Thoracic aorta (tissue), 2 donors: ENCODE measurements around the gene PPP2R5A. TPM values are rescaled to one million over a fixed set of nuclear protein-coding genes. Genes with fewer than 3 reads are reported as not detected.

Experiments used
- ATAC-seq: fragments of 150-250 bp; one replicate; pipeline ENCODE4 v1.8.0; 2017; ENCODE audit warnings: low read depth; ENCODE audit not compliant: insufficient number of reproducible peaks, low FRiP score
- DNase-seq: peaks from one replicate; pipeline ENCODE4 v3.0.0-alpha.2; 2020; ENCODE audit warnings: low spot score
- H3K27ac ChIP-seq, 2 donors: fragments of 200-600 bp; sonication (generic); 1 replicate in 1 of 2; 2 replicates in 1 of 2; pipeline ENCODE4 v1.5.1; 2016; ENCODE audit warnings: mild to moderate bottlenecking in 2 of 2, moderate library complexity in 2 of 2
- H3K27me3 ChIP-seq: fragments of 200-600 bp; sonication (generic); replicated peaks from 2 replicates; pipeline ENCODE4 v1.6.0; 2016; ENCODE audit warnings: mild to moderate bottlenecking; ENCODE audit not compliant: insufficient read depth
- H3K36me3 ChIP-seq: fragments of 200-600 bp; sonication (generic); one replicate; pipeline ENCODE4 v1.5.1; 2016
- H3K4me1 ChIP-seq, 2 donors: fragments of 200-600 bp; sonication (generic); 1 replicate in 1 of 2; 2 replicates in 1 of 2; pipeline versions ENCODE4 v1.5.1 to v1.6.0; 2016; ENCODE audit warnings: low read depth in 2 of 2, mild to moderate bottlenecking in 1 of 2; ENCODE audit not compliant: control insufficient read depth in 1 of 2
- H3K4me3 ChIP-seq: fragments of 200-600 bp; sonication (generic); 2 replicates; pipeline ENCODE4 v1.5.1; 2016; ENCODE audit warnings: mild to moderate bottlenecking
- H3K9me3 ChIP-seq: fragments of 200-600 bp; sonication (generic); 2 replicates; pipeline ENCODE4 v1.5.1; 2016
- CTCF ChIP-seq: fragments of 200-600 bp; sonication (generic); IDR thresholded peaks from one replicate; pipeline ENCODE4 v1.5.1; 2019; ENCODE audit warnings: antibody characterized with exemption
- total RNA-seq, 2 donors: library from RNA; depleted of rRNA; stranded (reverse); fragments of >200 nt; gene quantifications; one replicate each; pipeline versions ENCODE4 v1.1.0 to v1.2.3, GENCODE V29; 2016

The PPP2R5A gene
- total RNA-seq, 2 donors from 2014 or later = 46.1 to 50.6 TPM

DNA sequence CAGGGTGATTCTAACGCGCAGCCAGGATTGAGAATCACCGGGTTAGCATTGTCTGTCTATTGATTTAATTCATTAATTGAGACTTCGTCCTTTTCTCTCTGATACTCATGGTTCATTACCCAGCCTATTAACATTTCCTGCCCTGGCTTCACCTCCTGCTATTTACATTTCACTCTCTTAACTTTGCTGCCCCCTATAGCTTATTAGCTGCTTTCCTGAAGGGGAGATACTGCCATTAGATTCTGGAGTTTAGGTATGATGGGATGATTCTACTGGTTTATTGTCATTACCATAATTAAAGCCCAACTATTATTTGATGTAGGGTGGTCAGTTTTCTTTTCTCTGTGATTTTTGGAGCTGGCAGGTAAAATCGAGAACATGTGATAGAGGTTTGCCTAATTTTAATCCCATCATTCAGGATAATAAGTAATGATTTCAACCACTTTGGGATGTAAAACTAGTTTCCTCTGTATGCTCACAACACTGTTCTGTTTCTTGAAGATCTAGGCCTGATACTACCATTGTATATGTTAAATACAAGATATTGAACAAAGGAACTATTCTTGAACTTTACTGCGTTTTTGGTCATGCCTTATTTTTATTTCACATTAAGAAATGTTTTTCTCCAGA lies 6.4 kb downstream of the PPP2R5A start:
- Histone ChIP-seq H3K27me3 (no peaks in the 10 kb centered on the region), H3K36me3 (no peaks in the 10 kb centered on the region), H3K4me1 (peaks cover 57 to 65% of the 10 kb centered on the region in 2 donors), H3K4me3 (peak overlapping the region; percentile 29), H3K9me3 (no peaks in the 10 kb centered on the region), H3K27ac (no peak overlapping the region)
- no peak for ATAC-seq
- no peak for TF ChIP-seq CTCF
- no peak for DNase-seq

- Histone ChIP-seq H3K4me1 (peaks cover 54 to 69% of the 10 kb centered on the region in 2 donors), H3K9me3 (no peaks in the 10 kb centered on the region), H3K27me3 (no peaks in the 10 kb centered on the region), H3K36me3 (no peaks in the 10 kb centered on the region), H3K27ac (no peak overlapping the region), H3K4me3 (no peak overlapping the region)
- ATAC-seq (no peak), DNase-seq (no peak)
- TF ChIP-seq CTCF = no peak
These were observed 7.3 kb downstream of the PPP2R5A start for GRCh38 chr1:212292250-212293105.

GRCh38 chr1:212293579-212293978 lies 8.4 kb downstream of the PPP2R5A start:
- DNase-seq (no peak), ATAC-seq (no peak)
- Histone ChIP-seq H3K4me3 (no peak overlapping the region), H3K36me3 (no peaks in the 10 kb centered on the region), H3K27ac (no peak overlapping the region), H3K27me3 (no peaks in the 10 kb centered on the region), H3K9me3 (no peaks in the 10 kb centered on the region), H3K4me1 (peaks cover 46 to 61% of the 10 kb centered on the region in 2 donors)
- TF ChIP-seq CTCF = no peak

GRCh38 chr1:212294983-212295382 lies 9.8 kb downstream of the PPP2R5A start:
- Histone ChIP-seq H3K27me3 (no peaks in the 10 kb centered on the region), H3K9me3 (no peaks in the 10 kb centered on the region), H3K4me3 (no peak overlapping the region), H3K36me3 (no peaks in the 10 kb centered on the region), H3K4me1 (peaks cover 34 to 54% of the 10 kb centered on the region in 2 donors), H3K27ac (no peak overlapping the region)
- no peak for ATAC-seq
- TF ChIP-seq CTCF = no peak
- no peak for DNase-seq

GRCh38 chr1:212295579-212295978 lies 10.4 kb downstream of the PPP2R5A start:
- DNase-seq = no peak
- TF ChIP-seq CTCF = no peak
- H3K4me3 ChIP-seq = no peak overlapping the region
- H3K36me3 ChIP-seq = no peaks in the 10 kb centered on the region
- H3K4me1 ChIP-seq = peaks cover 29 to 50% of the 10 kb centered on the region in 2 donors
- H3K27me3 ChIP-seq = no peaks in the 10 kb centered on the region
- no peak overlapping the region for H3K27ac ChIP-seq
- no peaks in the 10 kb centered on the region for H3K9me3 ChIP-seq
- no peak for ATAC-seq
